GM19397 (cell line): Measurements from ENCODE around the gene CHN1.

Experiments used
- ATAC-seq: cut with Tn5 transposase; IDR thresholded peaks from one replicate; pipeline ENCODE4 v1.9.1; 2021; ENCODE audit warnings: mild to moderate bottlenecking, moderate library complexity; ENCODE audit not compliant: unreplicated experiment

Gene CHN1

GRCh38 chr2:174974131-174974530, 31.1 kb downstream of the CHN1 start:
- ATAC-seq, result no peak

DNA sequence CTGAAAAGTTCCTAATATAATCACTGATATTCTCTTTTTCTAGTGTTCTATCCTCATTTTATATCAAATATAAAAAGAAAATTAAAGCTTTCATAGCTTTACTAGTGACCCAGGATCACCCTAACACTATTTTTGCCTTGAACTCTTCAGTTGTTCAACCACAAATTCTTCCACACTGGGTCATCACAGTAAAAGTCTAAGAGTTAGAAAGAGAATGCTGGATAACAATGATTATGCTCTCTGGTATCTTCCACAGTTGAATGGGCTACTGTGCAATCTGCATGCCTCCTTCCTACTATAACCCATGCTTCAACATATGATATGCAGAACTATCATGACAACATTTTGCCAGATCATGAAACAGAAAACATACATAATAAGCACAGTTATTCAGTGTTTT, 32.3 kb downstream of the CHN1 start:
- ATAC-seq, result no peak

GRCh38 chr2:174971868-174972781, 33.1 kb downstream of the CHN1 start:
- no peak for ATAC-seq

- ATAC-seq, result no peak
Measured at GRCh38 chr2:174970092-174970491, 35.1 kb downstream of the CHN1 start.

DNA sequence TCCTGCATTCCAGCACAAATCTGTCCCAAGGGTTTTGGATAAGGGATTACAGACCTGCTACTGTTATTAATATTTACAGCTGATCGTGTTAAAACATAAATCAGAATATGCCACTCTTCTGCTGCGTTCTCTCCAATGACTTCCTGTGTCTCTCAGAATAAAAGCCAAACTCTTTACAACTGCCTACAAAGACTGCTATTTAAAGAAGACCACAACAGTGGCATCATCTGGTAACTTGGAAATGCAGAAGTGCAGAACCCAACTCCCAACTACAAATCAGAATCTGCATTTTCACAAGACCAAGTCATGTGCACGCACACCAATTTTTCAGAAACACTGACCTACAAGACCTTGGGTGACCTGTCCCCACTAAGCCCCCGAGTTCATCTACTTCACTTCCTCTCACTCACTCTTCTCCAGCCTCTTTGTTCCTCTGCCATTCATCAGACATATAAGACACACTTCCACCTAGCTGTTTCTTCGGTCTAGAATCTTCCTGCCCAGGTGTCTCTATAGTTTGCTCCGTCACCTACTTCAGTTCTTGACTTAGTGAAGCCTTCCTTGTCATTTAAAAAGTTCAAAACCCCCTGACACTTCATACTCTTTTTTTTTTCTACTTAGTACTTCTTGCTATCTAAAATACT, 36.0 kb downstream of the CHN1 start:
- ATAC-seq, result no peak

GRCh38 chr2:174967691-174968260, 37.4 kb downstream of the CHN1 start:
- no peak for ATAC-seq

DNA sequence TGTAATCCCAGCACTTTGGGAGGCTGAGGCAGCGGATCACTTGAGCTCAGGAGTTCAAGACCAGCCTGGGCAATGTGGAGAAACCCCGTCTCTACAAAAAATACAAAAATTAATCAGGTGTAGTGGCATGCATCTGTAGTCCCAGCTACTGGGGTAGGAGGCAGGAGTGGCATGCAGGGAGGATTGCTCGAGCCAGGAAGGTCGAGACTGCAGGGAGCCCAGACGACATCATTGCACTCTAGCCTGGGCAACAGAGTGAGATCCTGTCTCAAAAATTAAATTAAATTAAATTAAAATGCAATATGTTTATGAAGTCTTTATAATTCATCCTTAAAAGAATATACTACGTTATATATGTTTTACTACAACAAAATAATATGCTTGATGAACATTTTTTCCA, 38.1 kb downstream of the CHN1 start:
- no peak for ATAC-seq

GRCh38 chr2:174965992-174966744, 39.0 kb downstream of the CHN1 start:
- no peak for ATAC-seq

- ATAC-seq, result no peak
Measured at GRCh38 chr2:174965551-174965950, 39.6 kb downstream of the CHN1 start.

DNA sequence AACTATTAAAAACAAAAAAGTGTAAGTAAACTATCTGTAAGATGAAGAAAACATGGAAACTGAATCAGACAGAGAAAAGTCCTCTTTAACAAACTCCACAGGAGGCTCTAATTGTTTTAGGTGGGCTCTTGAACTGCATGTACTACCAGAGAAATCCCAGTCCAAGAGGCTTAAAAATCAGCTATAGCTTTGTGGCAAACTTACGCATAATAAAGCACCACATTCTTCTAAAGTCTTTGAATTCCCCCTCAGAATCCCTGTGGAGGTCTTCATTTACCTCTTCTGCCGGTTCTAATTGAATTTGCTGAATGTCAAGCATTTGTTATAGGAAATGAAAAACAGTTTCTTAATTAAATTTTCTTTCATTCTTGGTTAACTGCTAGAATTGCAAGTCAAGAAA, 40.8 kb downstream of the CHN1 start:
- no peak for ATAC-seq

GRCh38 chr2:174963437-174964400, 41.5 kb downstream of the CHN1 start:
- ATAC-seq, result no peak

DNA sequence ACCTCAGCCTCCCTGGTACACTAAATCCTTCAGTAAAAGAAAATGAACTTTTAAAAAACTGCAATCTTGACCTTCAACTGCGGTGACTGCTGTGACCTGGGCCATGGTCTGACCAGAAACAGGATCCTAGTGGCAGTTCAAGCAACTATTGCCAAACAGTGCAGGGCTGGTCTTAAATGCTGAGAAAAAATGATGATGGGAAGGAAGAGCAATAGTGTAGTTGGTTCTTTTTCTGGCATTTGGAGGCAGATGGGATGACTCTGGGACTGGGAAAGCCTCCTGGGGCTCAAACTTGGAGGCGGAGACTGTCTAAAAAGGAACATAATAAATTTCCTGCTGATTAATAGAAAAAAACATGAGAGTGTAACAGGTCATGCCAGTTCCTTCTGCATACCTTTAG, 45.4 kb downstream of the CHN1 start:
- ATAC-seq, result no peak

DNA sequence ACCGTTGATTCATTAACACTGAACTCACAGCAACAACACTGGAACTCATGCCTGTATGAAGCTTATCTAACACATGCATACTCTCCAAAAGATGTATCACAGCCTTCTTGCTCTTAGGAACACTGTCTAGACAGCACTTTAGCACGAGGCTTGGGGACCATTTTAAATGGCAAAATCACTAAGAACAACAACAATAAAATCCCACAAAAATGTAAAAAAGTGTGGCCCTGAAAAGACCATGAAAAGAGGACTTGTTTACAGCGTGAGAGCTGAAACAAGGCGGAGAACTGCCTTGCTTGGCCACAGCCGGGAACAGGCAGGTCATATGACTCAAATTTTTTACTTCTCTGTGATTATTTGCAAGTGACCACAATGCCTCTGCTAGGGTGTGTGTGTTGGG, 48.1 kb downstream of the CHN1 start:
- ATAC-seq, result no peak

- ATAC-seq, result no peak
Measured at GRCh38 chr2:174952607-174953006, 52.6 kb downstream of the CHN1 start.

- no peak for ATAC-seq
Measured at GRCh38 chr2:174951745-174952144, 53.4 kb downstream of the CHN1 start.

DNA sequence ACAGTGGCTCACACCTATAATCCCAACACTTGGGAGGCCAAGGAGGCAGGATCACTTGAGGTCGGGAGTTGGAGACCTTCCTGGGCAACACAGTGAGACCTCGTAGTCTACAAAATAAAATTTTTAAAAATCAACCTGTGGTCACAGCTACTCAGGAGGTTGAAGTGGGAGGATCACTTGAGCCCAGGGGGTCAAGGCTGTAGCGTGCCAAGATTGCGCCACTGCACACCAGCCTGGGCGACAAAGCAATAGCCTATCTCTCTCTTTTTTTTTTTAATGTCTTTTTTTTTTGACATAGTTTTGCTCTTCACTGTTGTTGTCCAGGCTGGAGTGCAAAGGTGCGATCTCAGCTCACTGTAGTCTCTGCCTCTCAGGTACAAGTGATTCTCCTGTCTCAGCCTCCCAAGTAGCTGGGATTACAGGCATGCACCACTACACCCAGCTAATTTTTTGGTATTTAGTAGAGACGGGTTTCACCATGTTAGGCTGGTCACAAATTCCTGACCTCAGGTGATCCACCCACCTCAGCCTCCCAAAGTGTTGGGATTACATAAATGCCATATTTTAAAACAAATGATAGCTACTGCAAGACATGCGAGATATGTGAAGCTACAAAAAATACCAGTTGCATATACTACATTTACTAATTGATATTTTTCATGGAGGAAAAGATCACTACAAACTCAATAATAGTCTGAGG, 55.0 kb downstream of the CHN1 start:
- no peak for ATAC-seq

DNA sequence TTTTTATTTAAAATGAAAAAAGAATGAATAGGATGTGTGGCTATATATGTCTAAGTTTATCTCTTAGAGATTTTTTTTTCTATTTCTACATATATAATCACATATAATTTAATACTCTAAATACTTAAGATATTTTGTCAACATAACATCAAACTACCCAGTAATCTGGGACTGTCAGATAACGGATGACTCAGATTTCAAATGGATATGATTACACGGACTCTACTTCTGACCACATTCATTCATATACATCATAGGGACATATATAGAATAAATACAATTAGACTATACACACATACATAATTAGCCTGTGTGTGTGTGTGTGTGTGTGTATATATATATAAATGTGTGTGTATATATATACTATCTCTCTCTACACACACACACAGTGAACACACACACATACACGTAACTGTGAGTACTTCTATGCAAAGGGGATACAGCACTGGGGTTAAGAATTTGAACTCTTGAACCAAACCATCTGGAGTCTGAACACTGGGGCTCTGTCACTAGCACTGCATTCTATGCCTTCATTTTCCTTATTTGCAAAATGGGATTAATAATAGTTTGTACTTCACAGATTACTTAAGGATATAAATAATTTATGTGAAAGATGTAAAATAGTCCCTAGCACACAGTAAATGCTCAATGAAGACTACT, 59.5 kb downstream of the CHN1 start:
- ATAC-seq, result no peak

GRCh38 chr2:174939046-174939445, 66.1 kb downstream of the CHN1 start:
- no peak for ATAC-seq

DNA sequence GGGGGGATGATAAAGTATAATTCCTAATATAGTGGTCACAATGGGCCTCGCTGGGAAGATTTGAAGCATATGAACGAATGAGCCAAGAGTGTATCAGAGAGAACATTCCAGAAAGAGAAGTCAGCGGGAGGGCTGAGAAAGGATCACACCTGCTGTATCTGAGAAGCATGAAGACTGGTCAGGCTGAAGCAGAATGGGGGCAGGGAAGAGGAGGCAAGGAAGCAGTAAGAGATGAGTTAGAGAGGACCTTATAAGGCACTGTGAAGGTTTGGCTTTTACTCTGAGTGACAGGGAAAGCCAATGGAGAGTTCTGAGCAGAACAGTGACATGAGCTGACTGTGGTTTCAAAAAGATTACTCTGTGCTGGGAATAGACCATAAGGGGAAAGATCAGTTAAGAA, 73.5 kb downstream of the CHN1 start:
- ATAC-seq, result no peak
